GM12878 (cell line): Measurements from ENCODE around the gene KLF11. TPM values are rescaled to one million over a fixed set of nuclear protein-coding genes. Genes with fewer than 3 reads are reported as not detected.

Experiments
- ATAC-seq: fragments of 200-7000 bp; cut with Tn5 transposase; 3 replicates; pipeline ENCODE4 v1.9.1; 2020; ENCODE audit warnings: mild to moderate bottlenecking, moderate library complexity
- BruUV-seq: library from RNA; stranded (reverse); fragments of 400-500 nt; replicated peaks from 2 replicates; lab custom pipeline; 2021; lab: Mats Ljungman, UMichigan
- CTCF ChIA-PET: fragments of 300-600 bp; sonication (Branson Sonifier 250); formaldehyde crosslinking; extraction: SDS; loops from one replicate; lab custom pipeline; 2021; ENCODE audit warnings: inconsistent platforms; lab: Yijun Ruan, JAX
- POLR2A ChIA-PET: fragments of 350-600 bp; formaldehyde crosslinking; extraction: SDS; loops from one replicate; lab custom pipeline; 2021; ENCODE audit warnings: inconsistent platforms; lab: Charles Lee
- RAD21 ChIA-PET: fragments of 300-600 bp; sonication (Branson Sonifier 250); formaldehyde crosslinking; loops from one replicate; lab custom pipeline; 2023; ENCODE audit warnings: antibody characterized with exemption; ENCODE audit not compliant: unreplicated experiment; lab: Charles Lee
- SMC1A ChIA-PET: fragments of 300-600 bp; sonication (Branson Sonifier 250); formaldehyde crosslinking; loops from one replicate; lab custom pipeline; 2023; ENCODE audit not compliant: unreplicated experiment, uncharacterized antibody; lab: Charles Lee
- DNase-seq: peaks from one replicate; pipeline ENCODE4 v3.0.0-alpha.2; 2011; ENCODE audit warnings: low read depth, low spot score
- FAIRE-seq: peaks from 3 replicates; lab custom pipeline; 2011; peaks lifted over from hg19 to GRCh38; lab: Jason Lieb, UNC
- H2AFZ ChIP-seq: 2 replicates; pipeline ENCODE4 v1.6.0; 2011; ENCODE audit warnings: low read depth, low read length, control low read depth; ENCODE audit not compliant: control insufficient read depth
- H3K27ac ChIP-seq: 2 replicates; pipeline ENCODE4 v1.5.1; 2011; ENCODE audit warnings: control low read depth; ENCODE audit not compliant: control insufficient read depth, insufficient read depth
- H3K27me3 ChIP-seq, 2 experiments: replicated peaks in 1 of 2; 2 replicates each; pipeline versions ENCODE4 v1.6.0 to v1.6.1; 2011; ENCODE audit warnings: low read length in 1 of 2; ENCODE audit not compliant: control insufficient read depth in 2 of 2, insufficient read depth in 2 of 2
- H3K36me3 ChIP-seq, 2 experiments: 2 replicates each; pipeline ENCODE4 v1.5.1; 2011; ENCODE audit warnings: low read length in 1 of 2; ENCODE audit not compliant: control insufficient read depth in 2 of 2, insufficient read depth in 2 of 2
- H3K4me1 ChIP-seq: 2 replicates; pipeline ENCODE4 v1.6.1; 2011; ENCODE audit warnings: mild to moderate bottlenecking, low read length, moderate library complexity, mixed read lengths; ENCODE audit not compliant: control insufficient read depth, insufficient read depth
- H3K4me2 ChIP-seq: 2 replicates; pipeline ENCODE4 v1.6.0; 2011; ENCODE audit warnings: control low read depth; ENCODE audit not compliant: control insufficient read depth, insufficient read depth
- H3K4me3 ChIP-seq: fragments of 200-600 bp; sonication (generic); 2 replicates; pipeline ENCODE4 v1.5.1; 2016
- H3K79me2 ChIP-seq: 2 replicates; pipeline ENCODE4 v1.6.0; 2011; ENCODE audit warnings: low read length; ENCODE audit not compliant: control insufficient read depth, insufficient read depth
- H3K9ac ChIP-seq: 2 replicates; pipeline ENCODE4 v1.8.0; 2011; ENCODE audit warnings: low read length, control low read depth, mixed read lengths; ENCODE audit not compliant: control insufficient read depth, insufficient read depth
- H3K9me3 ChIP-seq: replicated peaks from 3 replicates; pipeline ENCODE4 v1.5.1; 2011; ENCODE audit warnings: mild to moderate bottlenecking, low read length; ENCODE audit not compliant: control insufficient read depth, insufficient read depth
- H4K20me1 ChIP-seq: 2 replicates; pipeline ENCODE4 v1.6.0; 2011; ENCODE audit not compliant: control insufficient read depth, insufficient read depth
- ATF7 ChIP-seq: fragments of 450-650 bp; IDR thresholded peaks from 2 replicates; pipeline ENCODE4 v1.6.1; 2016; ENCODE audit warnings: low read depth, mild to moderate bottlenecking
- CEBPB ChIP-seq, 2 experiments: fragments of 150-350 bp in 1 of 2; IDR thresholded peaks; 2 replicates each; pipeline ENCODE4 v1.6.1; 2012 to 2014; ENCODE audit warnings: low read depth in 2 of 2, low read length in 2 of 2, borderline replicate concordance in 1 of 2, inconsistent platforms in 1 of 2
- CHD1 ChIP-seq: IDR thresholded peaks from 2 replicates; pipeline ENCODE4 v1.6.1; 2012; ENCODE audit warnings: low read depth, low read length, improper control_type of control experiment
- E2F4 ChIP-seq: IDR thresholded peaks from 2 replicates; pipeline ENCODE4 v1.6.1; 2012; ENCODE audit warnings: low read depth, low read length, improper control_type of control experiment
- JUND ChIP-seq: IDR thresholded peaks from 2 replicates; pipeline ENCODE4 v1.6.1; 2012; ENCODE audit warnings: low read depth, mild to moderate bottlenecking, low read length, improper control_type of control experiment, moderate library complexity
- KDM1A ChIP-seq: fragments of 200-600 bp; sonication (generic); IDR thresholded peaks from 2 replicates; pipeline ENCODE4 v1.6.1; 2016; ENCODE audit warnings: borderline replicate concordance
- KLF5 ChIP-seq: fragments of 450-650 bp; IDR thresholded peaks from 2 replicates; pipeline ENCODE4 v1.6.1; 2014; ENCODE audit warnings: mild to moderate bottlenecking; ENCODE audit not compliant: partially characterized antibody
- MEF2B ChIP-seq: fragments of 450-650 bp; IDR thresholded peaks from 2 replicates; pipeline ENCODE4 v1.6.1; 2018; ENCODE audit warnings: mild to moderate bottlenecking, moderate library complexity; ENCODE audit not compliant: partially characterized antibody, poor library complexity, severe bottlenecking
- NR2C1 ChIP-seq: fragments of 450-650 bp; IDR thresholded peaks from 2 replicates; pipeline ENCODE4 v1.6.1; 2017; ENCODE audit warnings: antibody characterized with exemption, mild to moderate bottlenecking, moderate library complexity
- PKNOX1 ChIP-seq: fragments of 450-650 bp; IDR thresholded peaks from 2 replicates; pipeline ENCODE4 v1.6.1; 2016; ENCODE audit warnings: mild to moderate bottlenecking
- SKIL ChIP-seq: fragments of 450-650 bp; IDR thresholded peaks from 2 replicates; pipeline ENCODE4 v1.6.1; 2017; ENCODE audit warnings: mild to moderate bottlenecking, low read depth, inconsistent platforms; ENCODE audit not compliant: poor library complexity, severe bottlenecking
- SREBF1 ChIP-seq: IDR thresholded peaks from 2 replicates; pipeline ENCODE4 v1.6.1; 2012; ENCODE audit warnings: mild to moderate bottlenecking, low read length
- STAT1 ChIP-seq: fragments of 450-650 bp; conservative IDR thresholded peaks from 2 replicates; pipeline ENCODE4 v1.6.1; 2014; ENCODE audit warnings: antibody characterized with exemption, mild to moderate bottlenecking
- YY1 ChIP-seq: IDR thresholded peaks from 2 replicates; pipeline ENCODE4 v1.6.1; 2011; ENCODE audit warnings: low read depth, mild to moderate bottlenecking, low read length
- ZBTB40 ChIP-seq: fragments of 450-650 bp; IDR thresholded peaks from 2 replicates; pipeline ENCODE4 v1.6.1; 2016; ENCODE audit warnings: mild to moderate bottlenecking, moderate library complexity, borderline replicate concordance
- WGBS: methylation state at CpG from one replicate; pipeline ENCODE4 v1.1.6; 2016; ENCODE audit warnings: low lambda C conversion rate; ENCODE audit not compliant: insufficient replicate concordance, insufficient coverage; ENCODE audit errors: missing lambda C conversion rate; 5-methylcytosine and 5-hydroxymethylcytosine counted together
- in situ Hi-C: fragments of 300-500 bp; cut with MboI; formaldehyde crosslinking; loops from 9 replicates; pipeline ENCODE4 v1.14.3; 2018; ENCODE audit warnings: mixed read lengths
- intact Hi-C: fragments of 100-400 bp; cut with micrococcal nuclease; formaldehyde crosslinking; loops from one replicate; pipeline ENCODE4 v1.14.2; 2022; ENCODE audit not compliant: unreplicated experiment
- polyA plus RNA-seq, 11 experiments: library from polyadenylated mRNA; depleted of rRNA in 4 of 11; unstranded in 6 of 11; stranded (reverse) in 5 of 11; fragments of >200 nt; fragmentation: Nextera tagmentation in 4 of 11; fragmentation: Illumina TruSeq in 1 of 11; extraction: Ambion mirVana in 4 of 11; extraction: Trizol in 1 of 11; gene quantifications; 1 replicate in 1 of 11; 2 replicates in 10 of 11; pipeline versions ENCODE4 v1.2.1 to v1.2.3, GENCODE V29; 2011 to 2016; ENCODE audit warnings: inconsistent platforms in 2 of 11, missing spikeins in 2 of 11, low read depth in 1 of 11
- total RNA-seq, 4 experiments: library from RNA; depleted of rRNA in 3 of 4; stranded (reverse); fragments of >200 nt in 3 of 4; fragmentation: Illumina TruSeq in 1 of 4; extraction: Trizol in 1 of 4; gene quantifications; 2 replicates each; pipeline versions ENCODE4 v1.2.1 to v1.2.3, GENCODE V29; 2013 to 2021

KLF11 gene
- total and polyA plus RNA-seq, 10 of the 15 experiments (the other 5 are each of a cell fraction or from before 2014, with no cell fraction given) = 0.03 to 0.54 (median 0.14) TPM; not detected in 1

- no peak overlapping the region for H3K4me3 ChIP-seq
- H3K27ac ChIP-seq = no peak overlapping the region
- H3K27me3 ChIP-seq = no peaks in the 10 kb centered on the region
- FAIRE-seq = no peak
- WGBS = 37% methylated on average over 7 of the region's 7 CpGs
- TF ChIP-seq PKNOX1 (no peak), CEBPB (IDR thresholded peaks at IDR 0.05; ENCODE audit: borderline replicate concordance in 1 of 2, low read depth in 2 of 2, low read length in 2 of 2) (no peak), ZBTB40 (no peak), YY1 (no peak), CHD1 (no peak), SKIL (no peak), KDM1A (no peak), NR2C1 (no peak), ATF7 (no peak), JUND (no peak), STAT1 (no peak), MEF2B (no peak), E2F4 (no peak), KLF5 (no peak), SREBF1 (no peak)
- H3K79me2 ChIP-seq = no peaks in the 10 kb centered on the region
- H3K36me3 ChIP-seq = no peaks in the 10 kb centered on the region
- CTCF ChIA-PET = interaction anchor here (0.6 to 6.4 kb wide), 3 partner anchors 11 to 119 kb away, joined by 3 to 55 read pairs (median 4); no protein-coding TSS in a partner anchor
- RAD21 ChIA-PET = interaction anchor here (2.3 kb wide), 1 partner anchor 12 kb away, joined by 8 read pairs; no protein-coding TSS in a partner anchor
- intact Hi-C loops = no loop called here
- DNase-seq = no peak
- in situ Hi-C loops = no loop called here
- no peaks in the 10 kb centered on the region for H4K20me1 ChIP-seq
- H3K9me3 ChIP-seq = no peaks in the 10 kb centered on the region
- SMC1A ChIA-PET = interaction anchor here (1.1 to 1.5 kb wide), 2 partner anchors 11 kb away, joined by 3 to 4 read pairs; no protein-coding TSS in a partner anchor
- H2AFZ ChIP-seq = no peak overlapping the region
- no peak for ATAC-seq
- H3K4me1 ChIP-seq = no peaks in the 10 kb centered on the region
- H3K4me2 ChIP-seq = no peak overlapping the region
- POLR2A ChIA-PET = no interaction called here
- no peak overlapping the region for H3K9ac ChIP-seq
- BruUV-seq = no TSS peak
Observed at GRCh38 chr2:9996321-9996720, 47.0 kb upstream of the KLF11 start.
